ENCODE measurements around the gene SPRR1A.
"Not testable (repeated sequence)": the region's sequence is repeated elsewhere in the genome, so short reads cannot be mapped to it uniquely, and the experiment has no call there.

SPRR1A gene

DNA sequence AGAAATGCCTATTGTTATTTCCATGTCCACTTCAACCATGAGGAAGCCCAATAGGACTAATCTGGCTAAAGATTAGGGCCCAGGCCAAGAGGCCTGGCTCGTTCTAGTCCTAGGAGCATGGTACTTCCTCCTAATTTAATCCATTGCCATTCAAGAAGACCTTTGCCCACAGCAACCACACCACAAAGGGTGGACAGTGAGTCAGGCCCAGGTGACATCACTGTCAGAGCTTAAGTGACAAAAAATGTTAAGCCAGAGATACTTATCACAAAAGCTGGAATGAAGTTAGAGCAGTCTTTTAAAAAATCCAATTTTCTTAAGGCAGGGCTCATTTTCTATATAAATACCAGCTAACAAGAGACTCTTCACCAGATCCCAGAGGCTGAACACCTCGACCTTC is 17.5 kb downstream of the SPRR1A start, which contains the start of gene SPRR3:
Gene SPRR3 (plus strand): TSS at position 368 of the 400 bp plus-strand sequence. CDS start 1,272 bp downstream, outside the sequence.
- TF ChIP-seq, protein P1, sequence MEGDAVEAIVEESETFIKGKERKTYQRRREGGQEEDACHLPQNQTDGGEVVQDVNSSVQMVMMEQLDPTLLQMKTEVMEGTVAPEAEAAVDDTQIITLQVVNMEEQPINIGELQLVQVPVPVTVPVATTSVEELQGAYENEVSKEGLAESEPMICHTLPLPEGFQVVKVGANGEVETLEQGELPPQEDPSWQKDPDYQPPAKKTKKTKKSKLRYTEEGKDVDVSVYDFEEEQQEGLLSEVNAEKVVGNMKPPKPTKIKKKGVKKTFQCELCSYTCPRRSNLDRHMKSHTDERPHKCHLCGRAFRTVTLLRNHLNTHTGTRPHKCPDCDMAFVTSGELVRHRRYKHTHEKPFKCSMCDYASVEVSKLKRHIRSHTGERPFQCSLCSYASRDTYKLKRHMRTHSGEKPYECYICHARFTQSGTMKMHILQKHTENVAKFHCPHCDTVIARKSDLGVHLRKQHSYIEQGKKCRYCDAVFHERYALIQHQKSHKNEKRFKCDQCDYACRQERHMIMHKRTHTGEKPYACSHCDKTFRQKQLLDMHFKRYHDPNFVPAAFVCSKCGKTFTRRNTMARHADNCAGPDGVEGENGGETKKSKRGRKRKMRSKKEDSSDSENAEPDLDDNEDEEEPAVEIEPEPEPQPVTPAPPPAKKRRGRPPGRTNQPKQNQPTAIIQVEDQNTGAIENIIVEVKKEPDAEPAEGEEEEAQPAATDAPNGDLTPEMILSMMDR (IDR thresholded peaks at IDR 0.05; ENCODE audit: control insufficient read depth, insufficient read depth, low read depth, low read length, missing control alignments), result no peak
- H3K4me3 ChIP-seq (ENCODE audit: control insufficient read depth, low read depth, low read length), result no peak within 1 kb of the TSS
- no peak for DNase-seq (ENCODE audit: low read depth)

DNA sequence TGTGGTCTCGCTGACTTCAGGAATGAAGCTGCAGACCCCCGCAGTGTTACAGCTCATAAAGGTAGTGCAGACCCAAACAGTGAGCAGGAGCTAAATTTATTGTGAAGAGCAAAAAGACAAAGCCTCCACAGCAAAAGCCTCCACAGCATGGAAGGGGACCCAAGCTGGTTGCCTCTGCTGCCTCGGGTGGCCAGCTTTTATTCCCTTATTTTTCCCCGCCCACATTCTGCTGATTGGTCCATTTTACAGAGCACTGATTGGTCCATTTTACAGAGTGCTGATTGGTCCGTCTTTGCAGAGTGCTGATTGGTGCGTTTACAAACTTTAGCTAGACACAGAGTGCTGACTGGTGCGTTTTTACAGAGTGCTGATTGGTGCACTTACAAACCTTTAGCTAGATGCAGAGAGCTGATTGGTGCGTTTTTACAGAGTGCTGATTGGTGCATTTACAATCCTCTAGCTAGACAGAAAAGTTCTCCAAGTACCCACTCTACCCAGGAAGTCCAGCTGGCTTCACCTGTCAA is 27.4 kb downstream of the SPRR1A start:
- DNase-seq (ENCODE audit: low read depth); H3K4me3 ChIP-seq (ENCODE audit: control insufficient read depth, low read depth, low read length): not testable (repeated sequence)

DNA sequence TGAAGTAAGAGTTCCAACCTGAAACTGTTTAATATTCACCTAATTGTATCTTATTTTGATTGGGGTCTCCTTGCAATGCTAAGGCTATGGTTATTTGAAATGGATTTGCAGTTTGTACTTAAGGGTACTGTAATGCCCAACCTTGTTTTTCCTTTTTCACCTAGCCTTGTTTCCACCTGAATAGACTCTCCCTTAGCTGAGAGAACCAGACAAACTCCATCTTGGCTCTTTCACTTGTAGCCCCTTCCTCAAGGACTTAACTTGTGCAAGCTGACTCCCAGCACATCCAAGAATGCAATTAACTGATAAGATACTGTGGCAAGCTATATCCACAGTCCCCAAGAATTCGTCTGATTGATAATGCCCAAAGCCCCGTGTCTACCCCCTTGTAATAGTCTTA is 37.9 kb downstream of the SPRR1A start:
- H3K4me3 ChIP-seq (ENCODE audit: control insufficient read depth, low read depth, low read length); DNase-seq (ENCODE audit: low read depth): not testable (repeated sequence)

DNA sequence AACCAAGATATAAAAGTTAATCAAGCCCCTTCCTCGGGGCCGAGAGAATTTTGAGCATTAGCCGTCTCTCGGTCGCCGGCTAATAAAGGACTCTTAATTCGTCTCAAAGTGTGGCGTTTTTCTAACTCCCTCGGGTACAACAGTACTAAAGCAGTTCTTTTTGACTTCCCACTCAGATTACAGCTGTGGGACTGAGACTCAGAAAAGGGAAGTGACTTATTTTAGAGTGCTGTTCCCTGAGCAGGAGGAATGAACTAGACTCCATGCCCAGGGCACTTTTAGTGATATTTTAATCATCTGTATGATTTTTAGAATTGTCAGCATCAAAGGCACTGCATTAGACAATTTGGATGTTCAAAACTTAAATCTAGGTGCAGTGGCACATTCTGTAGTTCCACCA is 38.5 kb downstream of the SPRR1A start:
- not testable (repeated sequence) for H3K4me3 ChIP-seq (ENCODE audit: control insufficient read depth, low read depth, low read length); DNase-seq (ENCODE audit: low read depth)

DNA sequence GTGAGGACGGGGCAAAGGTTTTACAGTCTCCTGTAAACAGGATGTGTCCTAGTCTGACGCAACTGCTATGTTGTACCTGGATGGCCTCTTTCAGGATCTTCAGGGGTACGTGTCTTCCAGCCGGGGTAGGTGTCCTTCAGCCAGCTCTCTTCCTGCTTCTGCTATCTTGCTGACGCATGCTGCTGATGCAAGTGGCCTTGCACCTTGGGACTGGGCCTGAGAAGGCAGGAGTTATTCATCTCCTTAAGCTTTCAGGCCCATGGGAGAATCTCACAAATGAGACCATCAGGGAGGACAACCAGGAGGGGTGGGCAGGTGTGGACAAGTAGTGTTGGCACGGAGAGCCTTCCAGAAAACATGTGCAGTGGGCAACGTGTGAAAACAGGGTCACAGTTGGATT is 39.2 kb downstream of the SPRR1A start:
- TF ChIP-seq, protein P1 (IDR thresholded peaks at IDR 0.05; ENCODE audit: control insufficient read depth, insufficient read depth, low read depth, low read length, missing control alignments), result no peak
- H3K4me3 ChIP-seq (ENCODE audit: control insufficient read depth, low read depth, low read length), result no peak overlapping the region
- no peak for DNase-seq (ENCODE audit: low read depth)

DNA sequence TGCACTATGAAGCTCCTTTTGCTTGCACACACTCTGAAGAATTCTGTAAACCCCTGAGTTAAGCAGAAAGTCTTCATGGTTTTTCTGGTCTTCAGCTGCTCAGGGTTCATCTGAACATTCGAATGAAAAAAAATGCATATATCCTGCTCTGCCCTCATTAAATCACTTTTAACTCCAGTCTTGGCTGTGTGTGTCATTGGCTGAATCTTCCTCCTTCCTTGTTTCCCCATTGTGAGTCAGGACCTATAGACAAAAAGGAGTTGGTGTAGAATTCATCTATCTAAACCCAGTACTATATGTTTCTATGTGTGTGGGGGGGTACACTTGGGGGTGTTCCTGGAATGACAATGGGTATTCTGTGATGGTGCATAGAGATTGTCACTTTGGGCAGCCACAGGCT is 40.5 kb downstream of the SPRR1A start:
- TF ChIP-seq, protein P1 (IDR thresholded peaks at IDR 0.05; ENCODE audit: control insufficient read depth, insufficient read depth, low read depth, low read length, missing control alignments), result no peak
- DNase-seq (ENCODE audit: low read depth), result no peak
- no peak overlapping the region for H3K4me3 ChIP-seq (ENCODE audit: control insufficient read depth, low read depth, low read length)

DNA sequence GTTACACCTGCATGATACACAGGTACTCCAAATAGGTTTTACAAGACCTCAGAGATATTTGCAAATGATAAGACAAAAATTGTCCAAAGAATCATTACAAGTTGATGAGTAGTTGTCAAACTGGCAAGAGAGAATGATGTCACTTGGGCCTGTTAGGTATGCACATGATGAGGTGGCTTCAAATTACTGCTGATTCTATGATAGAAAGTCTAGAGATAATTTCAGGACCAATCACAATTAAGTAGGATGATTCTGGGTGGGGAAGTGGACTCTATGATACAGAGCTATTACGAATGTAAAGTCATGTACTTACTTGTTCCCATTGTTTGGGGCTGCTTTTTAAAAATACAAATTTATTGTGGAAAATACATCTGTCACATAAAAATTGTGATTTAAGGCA is 41.9 kb downstream of the SPRR1A start:
- H3K4me3 ChIP-seq (ENCODE audit: control insufficient read depth, low read depth, low read length), result no peak overlapping the region
- DNase-seq (ENCODE audit: low read depth), result no peak
- TF ChIP-seq, protein P1 (IDR thresholded peaks at IDR 0.05; ENCODE audit: control insufficient read depth, insufficient read depth, low read depth, low read length, missing control alignments), result no peak

DNA sequence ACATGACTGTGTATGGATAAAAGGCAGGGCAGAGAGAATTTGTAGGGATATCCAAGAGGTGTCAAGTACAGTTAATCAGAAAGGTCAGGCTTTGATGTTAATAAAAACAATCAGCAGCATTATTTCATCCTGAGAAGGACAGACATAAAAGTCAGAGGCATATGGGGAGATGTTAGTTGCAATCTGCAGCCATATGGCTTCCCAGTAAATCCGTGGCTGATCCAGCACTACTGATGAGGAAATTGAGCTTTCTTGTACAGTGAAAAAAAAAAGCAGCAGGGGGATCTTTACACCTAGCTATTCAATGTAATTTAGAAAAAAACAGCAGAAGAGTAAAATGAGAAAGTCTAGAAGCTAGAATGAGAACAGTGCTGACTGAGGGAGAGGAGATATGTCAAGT is 44.9 kb downstream of the SPRR1A start:
- H3K4me3 ChIP-seq (ENCODE audit: control insufficient read depth, low read depth, low read length), result no peak overlapping the region
- DNase-seq (ENCODE audit: low read depth), result no peak

More for the DNA sequence above, 44.9 kb downstream of the SPRR1A start:
- TF ChIP-seq, protein P1 (IDR thresholded peaks at IDR 0.05; ENCODE audit: control insufficient read depth, insufficient read depth, low read depth, low read length, missing control alignments), result no peak
